Measurements from ENCODE around the gene SOAT1. TPM values are rescaled to one million over a fixed set of nuclear protein-coding genes. Genes with fewer than 3 reads are reported as not detected.

SOAT1 gene
- total RNA-seq, 2 donors from 2014 or later: 34.2 to 41.9 TPM

- peaks cover 3% of the 10 kb centered on the region for H3K27me3 Mint-ChIP-seq (ENCODE audit: insufficient read depth)
- H3K4me3 Mint-ChIP-seq: no peak overlapping the region
- no peak overlapping the region for H3K27ac ChIP-seq (ENCODE audit: low read depth, low read length)
- no peaks in the 10 kb centered on the region for H3K36me3 ChIP-seq (ENCODE audit: control insufficient read depth, insufficient read depth, low read length)
- no peaks in the 10 kb centered on the region for H3K9me3 ChIP-seq (ENCODE audit: control insufficient read depth, low read length)
- WGBS, 2 experiments (ENCODE audit: insufficient coverage in 1 of 2, insufficient read length in 1 of 2): 96 to 98% methylated on average over 3 of the region's 4 CpGs
- no peak overlapping the region for H3K9ac ChIP-seq (ENCODE audit: extremely low read depth, low read length, poor library complexity, severe bottlenecking)
- H3K4me3 ChIP-seq (ENCODE audit: low read length): no peak overlapping the region
- no peaks in the 10 kb centered on the region for H3K4me1 ChIP-seq (ENCODE audit: control insufficient read depth, insufficient read depth, low read length)
- TF ChIP-seq CTCF (conservative IDR thresholded peaks at IDR 0.05): no peak
- DNase-seq: no peak
- H3K36me3 Mint-ChIP-seq (ENCODE audit: low read depth): no peaks in the 10 kb centered on the region
- no peaks in the 10 kb centered on the region for H3K4me1 Mint-ChIP-seq
- H3K27me3 ChIP-seq (ENCODE audit: control insufficient read depth, insufficient read depth, low read length, poor library complexity, severe bottlenecking): no peaks in the 10 kb centered on the region
- H3K9me3 Mint-ChIP-seq: no peaks in the 10 kb centered on the region
- H3K27ac Mint-ChIP-seq: no peak overlapping the region
These were observed 78.6 kb downstream of the SOAT1 start for GRCh38 chr1:179372160-179372559.

- no peaks in the 10 kb centered on the region for H3K27me3 ChIP-seq (ENCODE audit: control insufficient read depth, insufficient read depth, low read length, poor library complexity, severe bottlenecking)
- TF ChIP-seq CTCF (conservative IDR thresholded peaks at IDR 0.05): no peak
- no peak overlapping the region for H3K4me3 ChIP-seq (ENCODE audit: low read length)
- Mint-ChIP-seq H3K4me1 (no peaks in the 10 kb centered on the region), H3K27ac (no peak overlapping the region), H3K4me3 (no peak overlapping the region), H3K27me3 (ENCODE audit: insufficient read depth) (no peaks in the 10 kb centered on the region), H3K36me3 (ENCODE audit: low read depth) (no peaks in the 10 kb centered on the region), H3K9me3 (no peaks in the 10 kb centered on the region)
- no peaks in the 10 kb centered on the region for H3K4me1 ChIP-seq (ENCODE audit: control insufficient read depth, insufficient read depth, low read length)
- WGBS, 2 experiments (ENCODE audit: insufficient coverage in 1 of 2, insufficient read length in 1 of 2): 92 to 94% methylated on average over 5 to 6 of the region's 6 CpGs
- H3K36me3 ChIP-seq (ENCODE audit: control insufficient read depth, insufficient read depth, low read length): no peaks in the 10 kb centered on the region
- DNase-seq: no peak
- no peak overlapping the region for H3K27ac ChIP-seq (ENCODE audit: low read depth, low read length)
- H3K9me3 ChIP-seq (ENCODE audit: control insufficient read depth, low read length): no peaks in the 10 kb centered on the region
- no peak overlapping the region for H3K9ac ChIP-seq (ENCODE audit: extremely low read depth, low read length, poor library complexity, severe bottlenecking)
These were observed 82.6 kb downstream of the SOAT1 start for GRCh38 chr1:179376223-179376622.

- H3K4me3 ChIP-seq (ENCODE audit: low read length): no peak overlapping the region
- no peak overlapping the region for H3K27ac Mint-ChIP-seq
- no peak overlapping the region for H3K9ac ChIP-seq (ENCODE audit: extremely low read depth, low read length, poor library complexity, severe bottlenecking)
- no peak overlapping the region for H3K4me3 Mint-ChIP-seq
- no peak overlapping the region for H3K27ac ChIP-seq (ENCODE audit: low read depth, low read length)
- no peak for DNase-seq
- no peaks in the 10 kb centered on the region for H3K4me1 Mint-ChIP-seq
- TF ChIP-seq CTCF (conservative IDR thresholded peaks at IDR 0.05): no peak
- H3K27me3 ChIP-seq (ENCODE audit: control insufficient read depth, insufficient read depth, low read length, poor library complexity, severe bottlenecking): no peaks in the 10 kb centered on the region
- no peaks in the 10 kb centered on the region for H3K36me3 Mint-ChIP-seq (ENCODE audit: low read depth)
- H3K36me3 ChIP-seq (ENCODE audit: control insufficient read depth, insufficient read depth, low read length): no peaks in the 10 kb centered on the region
- H3K27me3 Mint-ChIP-seq (ENCODE audit: insufficient read depth): no peaks in the 10 kb centered on the region
- no peaks in the 10 kb centered on the region for H3K9me3 ChIP-seq (ENCODE audit: control insufficient read depth, low read length)
- no peaks in the 10 kb centered on the region for H3K9me3 Mint-ChIP-seq
- H3K4me1 ChIP-seq (ENCODE audit: control insufficient read depth, insufficient read depth, low read length): no peaks in the 10 kb centered on the region
These were observed 86.7 kb downstream of the SOAT1 start for GRCh38 chr1:179380299-179380698.
